Measurements from ENCODE around the gene BICD1.

GRCh38 chr12:32242641-32243040, 136.0 kb downstream of the BICD1 start:
- TF ChIP-seq CTCF (IDR thresholded peaks at IDR 0.05), result no peak
- TF ChIP-seq POLR2A (IDR thresholded peaks at IDR 0.05), result no peak
- TF ChIP-seq POLR2AphosphoS5 (IDR thresholded peaks at IDR 0.05), result no peak
